NCI-H146 treated with DMSO at 0.1 percent for 48 hours (cell line): ENCODE measurements around the gene GNAT1.
"Not testable (repeated sequence)": the region's sequence is repeated elsewhere in the genome, so short reads cannot be mapped to it uniquely, and the experiment has no call there.

ENCODE experiments used
- DNase-seq: peaks from one replicate; lab custom pipeline; 2025; ENCODE audit not compliant: unreplicated experiment; lab: John Stamatoyannopoulos, UW

GNAT1 gene

GRCh38 chr3:50201573-50202315 is 10.3 kb downstream of the GNAT1 start:
- DNase-seq = no peak

DNA sequence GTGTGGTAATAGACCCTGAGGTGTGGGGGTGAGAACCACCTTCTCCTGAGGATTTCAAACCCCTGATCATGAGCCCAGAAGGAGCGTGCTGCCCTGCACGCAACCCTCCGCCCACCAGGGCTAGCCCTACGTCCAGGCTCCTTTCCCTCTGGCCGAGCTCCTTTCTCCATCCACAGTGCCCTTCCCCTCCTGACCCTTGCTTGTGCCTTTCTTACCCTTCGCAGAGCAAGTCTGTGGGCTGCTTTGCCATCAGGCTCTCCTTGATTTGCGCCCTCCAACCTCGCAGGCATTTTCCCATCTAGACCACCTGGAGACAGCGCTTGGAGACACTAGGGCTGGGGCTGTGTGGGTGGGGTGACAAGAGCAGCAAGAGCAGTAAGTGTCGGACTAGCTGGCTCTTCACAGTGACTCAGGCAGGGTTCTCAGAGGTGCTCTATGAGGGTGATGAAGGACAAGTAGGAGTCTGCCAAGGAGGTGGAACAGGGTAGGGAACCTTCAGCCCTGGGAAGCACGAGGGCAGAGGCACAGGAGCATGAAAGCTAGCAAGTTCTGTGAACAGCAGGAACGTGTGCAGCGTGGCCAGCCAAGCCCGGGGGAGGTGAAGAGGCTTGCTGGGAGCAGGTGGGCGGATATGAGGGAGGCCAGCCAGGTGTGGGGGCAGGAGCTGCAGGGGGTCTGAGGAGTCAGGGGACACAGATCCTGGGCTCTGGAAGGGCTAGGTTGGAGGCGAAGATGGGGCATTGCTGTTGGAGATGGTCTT is 11.1 kb downstream of the GNAT1 start:
- no peak for DNase-seq

DNA sequence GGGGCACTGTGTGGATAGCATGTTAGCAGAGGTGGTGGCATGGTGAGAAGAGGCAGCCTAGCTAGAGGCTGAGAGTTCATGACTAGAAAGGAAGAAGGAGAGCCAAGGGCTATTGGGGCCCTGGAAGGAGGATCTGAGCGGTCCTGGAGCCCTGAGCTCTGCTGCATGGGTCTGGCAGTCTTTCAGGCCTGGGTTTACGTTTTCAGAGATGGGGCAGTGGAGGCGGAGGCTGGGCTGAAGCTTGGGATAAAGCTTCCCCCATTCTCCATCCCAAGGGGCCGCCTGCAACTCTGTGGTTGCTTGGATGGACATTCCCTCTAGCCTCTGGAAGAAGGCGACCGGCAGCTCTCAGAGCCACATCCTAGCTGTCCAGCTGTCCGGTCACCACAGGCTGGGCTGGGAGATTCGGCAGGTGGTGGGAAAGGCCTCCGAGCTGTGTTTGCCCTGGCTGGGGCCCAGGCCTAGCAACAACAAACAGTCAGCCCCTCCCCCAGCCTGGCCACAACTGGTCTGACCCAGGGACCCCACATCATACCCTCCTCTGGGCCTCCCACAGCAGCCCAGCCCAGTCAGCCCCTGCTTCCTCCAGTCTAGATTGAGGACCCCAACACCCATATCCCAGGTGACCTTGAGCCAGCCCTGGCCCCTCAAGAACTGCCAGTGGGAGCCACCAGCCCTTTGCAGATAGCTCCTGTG is 11.9 kb downstream of the GNAT1 start:
- no peak for DNase-seq

GRCh38 chr3:50203809-50204803 is 12.7 kb downstream of the GNAT1 start:
- DNase-seq = no peak

GRCh38 chr3:50204804-50205412 is 13.5 kb downstream of the GNAT1 start, which contains the start of gene SLC38A3:
Gene SLC38A3, plus strand, starts transcription at chr3:50205271. Its CDS starts 8,929 bp downstream, at chr3:50214200.
- DNase-seq = no peak

- DNase-seq = peak; percentile 8
Observed at GRCh38 chr3:50205413-50206276, 14.2 kb downstream of the GNAT1 start.

- no peak for DNase-seq
Observed at GRCh38 chr3:50207359-50208042, 16.1 kb downstream of the GNAT1 start.

GRCh38 chr3:50208677-50209344 is 17.4 kb downstream of the GNAT1 start:
- DNase-seq = peak; percentile 66

- DNase-seq = no peak
Observed at GRCh38 chr3:50210176-50210509, 18.7 kb downstream of the GNAT1 start.

DNA sequence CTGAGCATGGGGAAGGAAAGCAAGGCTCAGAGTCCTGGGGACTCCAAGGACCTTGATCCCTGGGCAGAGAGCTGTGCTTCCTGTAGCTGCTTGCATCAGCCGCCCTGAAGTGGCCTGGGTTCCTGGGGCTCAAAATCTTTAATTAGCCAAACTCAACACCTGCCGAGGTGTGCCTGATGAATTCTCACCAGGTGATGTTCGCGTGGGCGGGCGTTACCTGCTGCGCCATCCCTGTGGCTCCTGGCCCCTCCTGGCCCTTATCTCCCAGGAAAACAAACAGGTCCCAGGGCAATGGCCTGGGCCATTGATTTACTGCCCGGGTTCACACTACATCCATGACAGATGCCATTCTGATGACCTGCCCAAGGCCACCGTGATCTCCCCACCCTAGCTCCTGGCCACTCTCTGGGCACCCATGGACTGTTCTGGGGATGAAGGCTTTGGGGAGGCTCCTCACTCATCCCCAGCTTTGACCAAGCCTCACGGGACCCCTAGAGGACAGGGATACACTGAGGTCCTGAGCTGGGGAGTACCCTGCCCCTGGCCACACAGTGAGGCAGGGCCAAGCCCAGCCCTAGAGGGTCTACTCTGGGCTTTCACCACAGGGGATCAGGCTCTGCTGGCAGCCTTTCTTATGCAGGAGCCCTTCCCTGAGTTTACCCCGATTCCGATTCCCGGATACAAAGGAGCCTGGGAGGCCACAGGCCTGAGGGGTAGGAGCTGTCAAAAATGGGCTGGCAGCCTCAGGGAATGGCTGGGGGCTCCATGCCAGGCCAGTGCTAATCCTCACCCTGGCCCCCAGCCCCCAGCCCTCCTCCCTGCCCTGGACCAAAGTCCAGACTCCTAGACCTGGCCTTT is 19.3 kb downstream of the GNAT1 start:
- DNase-seq = peak; percentile 69

DNA sequence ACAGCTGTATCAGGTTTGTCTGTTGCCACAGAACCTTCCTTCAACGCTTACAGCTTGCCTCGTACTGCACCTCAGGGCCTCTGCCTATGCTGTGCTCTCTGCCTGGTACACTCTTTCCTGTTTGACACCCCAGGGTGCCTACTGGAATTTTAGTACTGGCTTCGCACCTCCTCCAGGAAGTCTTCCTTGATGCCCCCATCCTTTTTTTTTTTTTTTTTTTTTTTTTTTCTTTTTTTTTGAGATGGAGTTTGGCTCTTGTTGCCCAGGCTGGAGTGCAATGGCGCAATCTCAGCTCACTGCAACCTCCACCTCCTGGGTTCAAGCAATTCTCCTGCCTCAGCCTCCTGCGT is 19.9 kb downstream of the GNAT1 start:
- not testable (repeated sequence) for DNase-seq

DNA sequence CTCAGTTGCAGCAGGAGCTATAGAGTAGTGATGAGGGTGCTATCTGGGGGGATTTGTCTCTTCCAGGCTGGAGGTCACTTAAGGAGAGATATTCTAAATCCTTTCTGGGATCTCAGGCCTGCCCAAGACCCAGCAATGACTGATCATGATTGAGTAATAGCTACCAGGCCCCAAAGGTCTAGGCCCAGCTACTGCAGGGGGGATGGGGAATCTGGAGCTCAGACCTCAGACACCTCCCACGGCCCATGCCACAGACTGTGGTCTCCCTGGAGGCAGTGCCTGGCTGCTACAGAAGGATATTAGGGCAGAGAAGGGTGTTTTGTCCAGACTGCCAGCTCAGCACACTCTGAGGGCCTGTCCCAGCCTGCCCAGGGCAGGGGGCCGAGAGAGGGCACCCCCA is 20.5 kb downstream of the GNAT1 start:
- no peak for DNase-seq

- no peak for DNase-seq
Observed at GRCh38 chr3:50212502-50212901, 21.1 kb downstream of the GNAT1 start.

DNA sequence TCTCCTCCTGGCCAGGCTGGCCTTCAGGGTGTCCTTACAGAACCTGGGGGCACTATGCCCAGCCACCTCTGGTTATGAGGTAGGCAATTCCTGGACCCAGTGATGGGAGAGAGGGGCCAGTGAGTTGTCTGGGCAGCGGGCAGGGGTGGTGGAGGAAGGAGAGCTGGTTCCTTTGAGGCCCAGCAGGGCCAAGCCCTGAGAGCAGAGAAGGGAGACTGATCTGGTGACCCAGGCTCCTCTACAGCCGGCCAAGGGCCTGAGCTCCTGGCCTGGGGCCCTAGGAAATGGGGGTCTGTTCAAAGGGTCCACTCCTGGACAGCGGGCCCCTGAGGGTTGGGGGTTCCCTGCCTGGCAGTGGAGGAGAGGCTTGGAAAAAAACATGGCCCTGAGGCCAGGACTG is 21.6 kb downstream of the GNAT1 start:
- no peak for DNase-seq

DNA sequence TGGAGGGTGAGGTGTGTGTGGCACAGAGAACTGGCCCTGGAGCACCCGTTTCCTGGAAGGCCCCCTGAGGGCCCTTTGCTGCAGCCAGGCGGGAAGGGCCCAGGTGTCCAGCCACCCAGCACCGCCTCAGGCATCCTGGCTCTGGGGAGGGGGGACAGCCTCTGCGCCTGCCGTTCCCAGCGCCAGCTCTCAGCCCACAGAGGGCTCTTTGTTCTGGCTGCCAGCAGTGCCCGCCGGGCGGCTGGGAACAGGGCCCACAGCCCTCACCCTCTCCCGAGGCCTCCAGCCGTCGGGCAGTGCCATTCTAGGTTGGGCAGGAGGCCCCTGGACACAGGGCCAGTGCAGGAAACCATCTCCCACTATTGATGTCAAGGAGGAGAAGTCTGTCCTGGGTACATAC is 22.0 kb downstream of the GNAT1 start:
- no peak for DNase-seq

GRCh38 chr3:50214824-50215223 is 23.4 kb downstream of the GNAT1 start:
- no peak for DNase-seq

DNA sequence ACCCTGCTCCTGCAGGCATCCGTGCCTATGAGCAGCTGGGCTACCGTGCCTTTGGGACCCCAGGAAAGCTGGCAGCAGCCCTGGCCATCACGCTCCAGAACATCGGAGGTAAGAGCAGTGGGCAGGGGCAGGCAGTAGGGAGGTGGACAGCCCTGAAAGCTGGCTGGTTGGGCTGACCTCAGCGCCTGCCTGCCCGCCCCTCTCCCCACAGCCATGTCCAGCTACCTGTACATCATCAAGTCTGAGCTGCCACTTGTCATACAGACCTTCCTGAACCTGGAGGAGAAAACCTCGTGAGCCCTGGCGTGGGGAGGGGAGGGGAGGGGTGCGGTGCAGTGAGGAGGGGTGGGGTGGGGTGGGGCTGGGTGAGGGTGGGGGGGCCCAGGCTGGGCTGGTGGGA is 24.1 kb downstream of the GNAT1 start:
- no peak for DNase-seq
